Measurements from ENCODE around the gene TBC1D2.

Gene TBC1D2

GRCh38 chr9:98262056-98262455, 6.6 kb upstream of the TBC1D2 start:
- H3K4me3 ChIP-seq (replicated peaks; ENCODE audit: insufficient read depth, low read length), result no peak overlapping the region
- H3K27me3 ChIP-seq (ENCODE audit: insufficient read depth, poor library complexity, severe bottlenecking), result no peaks in the 10 kb centered on the region
- TF ChIP-seq, protein P1, sequence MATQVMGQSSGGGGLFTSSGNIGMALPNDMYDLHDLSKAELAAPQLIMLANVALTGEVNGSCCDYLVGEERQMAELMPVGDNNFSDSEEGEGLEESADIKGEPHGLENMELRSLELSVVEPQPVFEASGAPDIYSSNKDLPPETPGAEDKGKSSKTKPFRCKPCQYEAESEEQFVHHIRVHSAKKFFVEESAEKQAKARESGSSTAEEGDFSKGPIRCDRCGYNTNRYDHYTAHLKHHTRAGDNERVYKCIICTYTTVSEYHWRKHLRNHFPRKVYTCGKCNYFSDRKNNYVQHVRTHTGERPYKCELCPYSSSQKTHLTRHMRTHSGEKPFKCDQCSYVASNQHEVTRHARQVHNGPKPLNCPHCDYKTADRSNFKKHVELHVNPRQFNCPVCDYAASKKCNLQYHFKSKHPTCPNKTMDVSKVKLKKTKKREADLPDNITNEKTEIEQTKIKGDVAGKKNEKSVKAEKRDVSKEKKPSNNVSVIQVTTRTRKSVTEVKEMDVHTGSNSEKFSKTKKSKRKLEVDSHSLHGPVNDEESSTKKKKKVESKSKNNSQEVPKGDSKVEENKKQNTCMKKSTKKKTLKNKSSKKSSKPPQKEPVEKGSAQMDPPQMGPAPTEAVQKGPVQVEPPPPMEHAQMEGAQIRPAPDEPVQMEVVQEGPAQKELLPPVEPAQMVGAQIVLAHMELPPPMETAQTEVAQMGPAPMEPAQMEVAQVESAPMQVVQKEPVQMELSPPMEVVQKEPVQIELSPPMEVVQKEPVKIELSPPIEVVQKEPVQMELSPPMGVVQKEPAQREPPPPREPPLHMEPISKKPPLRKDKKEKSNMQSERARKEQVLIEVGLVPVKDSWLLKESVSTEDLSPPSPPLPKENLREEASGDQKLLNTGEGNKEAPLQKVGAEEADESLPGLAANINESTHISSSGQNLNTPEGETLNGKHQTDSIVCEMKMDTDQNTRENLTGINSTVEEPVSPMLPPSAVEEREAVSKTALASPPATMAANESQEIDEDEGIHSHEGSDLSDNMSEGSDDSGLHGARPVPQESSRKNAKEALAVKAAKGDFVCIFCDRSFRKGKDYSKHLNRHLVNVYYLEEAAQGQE (IDR thresholded peaks at IDR 0.05; ENCODE audit: insufficient replicate concordance, low read depth), result no peak
- no peak for TF ChIP-seq SPI1 (IDR thresholded peaks at IDR 0.05; ENCODE audit: borderline replicate concordance, low read depth)
- DNase-seq (ENCODE audit: low read depth in 1 of 2, low spot score in 1 of 2), result no peak
- no peak overlapping the region for H3K27ac ChIP-seq (replicated peaks)

GRCh38 chr9:98260635-98261034, 5.2 kb upstream of the TBC1D2 start:
- Histone ChIP-seq H3K4me3 (replicated peaks; ENCODE audit: insufficient read depth, low read length) (no peak overlapping the region), H3K27ac (replicated peaks) (no peak overlapping the region), H3K27me3 (ENCODE audit: insufficient read depth, poor library complexity, severe bottlenecking) (no peaks in the 10 kb centered on the region)
- no peak for DNase-seq (ENCODE audit: low read depth in 1 of 2, low spot score in 1 of 2)
- TF ChIP-seq GABPA (IDR thresholded peaks at IDR 0.05; ENCODE audit: low read depth), result no peak
- TF ChIP-seq POLR2AphosphoS5 (IDR thresholded peaks at IDR 0.05; ENCODE audit: low read depth), result no peak
- no peak for TF ChIP-seq SPI1 (IDR thresholded peaks at IDR 0.05; ENCODE audit: borderline replicate concordance, low read depth)
- TF ChIP-seq, protein P2, sequence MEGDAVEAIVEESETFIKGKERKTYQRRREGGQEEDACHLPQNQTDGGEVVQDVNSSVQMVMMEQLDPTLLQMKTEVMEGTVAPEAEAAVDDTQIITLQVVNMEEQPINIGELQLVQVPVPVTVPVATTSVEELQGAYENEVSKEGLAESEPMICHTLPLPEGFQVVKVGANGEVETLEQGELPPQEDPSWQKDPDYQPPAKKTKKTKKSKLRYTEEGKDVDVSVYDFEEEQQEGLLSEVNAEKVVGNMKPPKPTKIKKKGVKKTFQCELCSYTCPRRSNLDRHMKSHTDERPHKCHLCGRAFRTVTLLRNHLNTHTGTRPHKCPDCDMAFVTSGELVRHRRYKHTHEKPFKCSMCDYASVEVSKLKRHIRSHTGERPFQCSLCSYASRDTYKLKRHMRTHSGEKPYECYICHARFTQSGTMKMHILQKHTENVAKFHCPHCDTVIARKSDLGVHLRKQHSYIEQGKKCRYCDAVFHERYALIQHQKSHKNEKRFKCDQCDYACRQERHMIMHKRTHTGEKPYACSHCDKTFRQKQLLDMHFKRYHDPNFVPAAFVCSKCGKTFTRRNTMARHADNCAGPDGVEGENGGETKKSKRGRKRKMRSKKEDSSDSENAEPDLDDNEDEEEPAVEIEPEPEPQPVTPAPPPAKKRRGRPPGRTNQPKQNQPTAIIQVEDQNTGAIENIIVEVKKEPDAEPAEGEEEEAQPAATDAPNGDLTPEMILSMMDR (IDR thresholded peaks at IDR 0.05; ENCODE audit: insufficient read depth, low read length), result no peak
- TF ChIP-seq, protein P1 (IDR thresholded peaks at IDR 0.05; ENCODE audit: insufficient replicate concordance, low read depth), result no peak

GRCh38 chr9:98259791-98260190, 4.3 kb upstream of the TBC1D2 start:
- DNase-seq (ENCODE audit: low read depth in 1 of 2, low spot score in 1 of 2), result no peak
- Histone ChIP-seq H3K27ac (replicated peaks) (no peak overlapping the region), H3K27me3 (ENCODE audit: insufficient read depth, poor library complexity, severe bottlenecking) (no peaks in the 10 kb centered on the region), H3K4me3 (replicated peaks; ENCODE audit: insufficient read depth, low read length) (no peak overlapping the region)
- TF ChIP-seq, protein P2 (IDR thresholded peaks at IDR 0.05; ENCODE audit: insufficient read depth, low read length), result no peak
- TF ChIP-seq SPI1 (IDR thresholded peaks at IDR 0.05; ENCODE audit: borderline replicate concordance, low read depth) (no peak), POLR2AphosphoS5 (IDR thresholded peaks at IDR 0.05; ENCODE audit: low read depth) (no peak), GABPA (IDR thresholded peaks at IDR 0.05; ENCODE audit: low read depth) (no peak)
- TF ChIP-seq, protein P1 (IDR thresholded peaks at IDR 0.05; ENCODE audit: insufficient replicate concordance, low read depth), result no peak

All from HL-60 (cell line).